ENCODE measurements around the gene SHC2.
"Not testable (repeated sequence)": the region's sequence is repeated elsewhere in the genome, so short reads cannot be mapped to it uniquely, and the experiment has no call there.

The SHC2 gene

GRCh38 chr19:407511-408440 lies 53.1 kb downstream of the SHC2 start:
- in situ Hi-C loops (cut with MboI; ENCODE audit: low sequenced_read_pairs): no loop called here

- in situ Hi-C loops (cut with MboI; ENCODE audit: low sequenced_read_pairs): no loop called here
Measured at GRCh38 chr19:406971-407510, 53.8 kb downstream of the SHC2 start.

GRCh38 chr19:406135-406781 lies 54.6 kb downstream of the SHC2 start:
- in situ Hi-C loops (cut with MboI; ENCODE audit: low sequenced_read_pairs): no loop called here

GRCh38 chr19:405121-405965 lies 55.5 kb downstream of the SHC2 start:
- in situ Hi-C loops (cut with MboI; ENCODE audit: low sequenced_read_pairs): no loop called here

- in situ Hi-C loops (cut with MboI; ENCODE audit: low sequenced_read_pairs): no loop called here
Measured at GRCh38 chr19:403221-404027, 57.4 kb downstream of the SHC2 start.

- in situ Hi-C loops (cut with MboI; ENCODE audit: low sequenced_read_pairs): no loop called here
Measured at GRCh38 chr19:402786-403185, 58.0 kb downstream of the SHC2 start.

- in situ Hi-C loops (cut with MboI; ENCODE audit: low sequenced_read_pairs): no loop called here
Measured at GRCh38 chr19:401866-402511, 58.8 kb downstream of the SHC2 start.

- in situ Hi-C loops (cut with MboI; ENCODE audit: low sequenced_read_pairs): no loop called here
Measured at GRCh38 chr19:400976-401865, 59.6 kb downstream of the SHC2 start.

GRCh38 chr19:399370-399769 lies 61.5 kb downstream of the SHC2 start:
- in situ Hi-C loops (cut with MboI; ENCODE audit: low sequenced_read_pairs): no loop called here

GRCh38 chr19:398719-399118 lies 62.1 kb downstream of the SHC2 start:
- in situ Hi-C loops (cut with MboI; ENCODE audit: low sequenced_read_pairs): no loop called here

- in situ Hi-C loops (cut with MboI; ENCODE audit: low sequenced_read_pairs): no loop called here
Measured at GRCh38 chr19:397941-398706, 62.7 kb downstream of the SHC2 start.

GRCh38 chr19:397321-397720 lies 63.5 kb downstream of the SHC2 start:
- in situ Hi-C loops (cut with MboI; ENCODE audit: low sequenced_read_pairs): no loop called here

GRCh38 chr19:395467-395866 lies 65.4 kb downstream of the SHC2 start:
- in situ Hi-C loops (cut with MboI; ENCODE audit: low sequenced_read_pairs): no loop called here

- in situ Hi-C loops (cut with MboI; ENCODE audit: low sequenced_read_pairs): not testable (repeated sequence)
Measured at GRCh38 chr19:394857-395256, 66.0 kb downstream of the SHC2 start.

GRCh38 chr19:393560-393959 lies 67.3 kb downstream of the SHC2 start:
- in situ Hi-C loops (cut with MboI; ENCODE audit: low sequenced_read_pairs): not testable (repeated sequence)

- in situ Hi-C loops (cut with MboI; ENCODE audit: low sequenced_read_pairs): no loop called here
Measured at GRCh38 chr19:392375-392970, 68.4 kb downstream of the SHC2 start.

GRCh38 chr19:391726-392374 lies 69.0 kb downstream of the SHC2 start:
- in situ Hi-C loops (cut with MboI; ENCODE audit: low sequenced_read_pairs): no loop called here
